IMR-90 (cell line): ENCODE measurements around the gene GNB4. TPM values are rescaled to one million over a fixed set of nuclear protein-coding genes. Genes with fewer than 3 reads are reported as not detected.

Experiments
- ATAC-seq: fragments of 200-7000 bp; cut with Tn5 transposase; 2 replicates; pipeline ENCODE4 v1.9.1; 2020; ENCODE audit warnings: low read depth, mild to moderate bottlenecking, moderate library complexity
- BruUV-seq: library from RNA; stranded (reverse); fragments of 400-500 nt; replicated peaks from 2 replicates; lab custom pipeline; 2021; lab: Mats Ljungman, UMichigan
- CTCF ChIA-PET: fragments of 300-600 bp; formaldehyde crosslinking; extraction: SDS; loops from one replicate; lab custom pipeline; 2021; ENCODE audit warnings: antibody characterized with exemption; lab: Yijun Ruan, JAX
- POLR2A ChIA-PET: fragments of 300-600 bp; sonication (Branson Sonifier 250); formaldehyde crosslinking; loops from one replicate; lab custom pipeline; 2022; ENCODE audit warnings: antibody characterized with exemption; ENCODE audit not compliant: unreplicated experiment; lab: Charles Lee
- DNase-seq: peaks from one replicate; pipeline ENCODE4 v3.0.0; 2013
- H2AFZ ChIP-seq: replicated peaks from 2 replicates; pipeline ENCODE3; 2013; ENCODE audit warnings: low read length, mild to moderate bottlenecking; ENCODE audit not compliant: poor library complexity
- H2AK5ac ChIP-seq: 2 replicates; pipeline ENCODE4 v1.6.1; 2013; ENCODE audit warnings: low read depth, low read length, inconsistent platforms
- H2AK9ac ChIP-seq: replicated peaks from 2 replicates; pipeline ENCODE3; 2013; ENCODE audit warnings: mild to moderate bottlenecking, low read depth, low read length, moderate library complexity; ENCODE audit not compliant: poor library complexity
- H2BK120ac ChIP-seq: 2 replicates; pipeline ENCODE4 v1.6.1; 2013; ENCODE audit warnings: low read depth, low read length, inconsistent platforms
- H2BK15ac ChIP-seq: 3 replicates; pipeline ENCODE4 v1.6.1; 2013; ENCODE audit warnings: low read depth, low read length, inconsistent platforms
- H2BK20ac ChIP-seq: 2 replicates; pipeline ENCODE4 v1.6.1; 2013; ENCODE audit warnings: low read depth, mild to moderate bottlenecking, inconsistent platforms, low read length, moderate library complexity
- H2BK5ac ChIP-seq: 2 replicates; pipeline ENCODE4 v1.6.1; 2013; ENCODE audit warnings: mild to moderate bottlenecking, low read depth, low read length, inconsistent platforms; ENCODE audit not compliant: poor library complexity, severe bottlenecking
- H3K14ac ChIP-seq: replicated peaks from 2 replicates; pipeline ENCODE4 v1.6.1; 2013; ENCODE audit warnings: low read depth, low read length, inconsistent platforms
- H3K18ac ChIP-seq: 2 replicates; pipeline ENCODE4 v1.6.1; 2013; ENCODE audit warnings: low read depth, low read length, control low read depth
- H3K23ac ChIP-seq: 2 replicates; pipeline ENCODE4 v1.6.1; 2013; ENCODE audit warnings: low read depth, low read length, inconsistent platforms
- H3K27ac ChIP-seq: 2 replicates; pipeline ENCODE4 v1.5.1; 2013; ENCODE audit warnings: mild to moderate bottlenecking, control low read depth, low read length; ENCODE audit not compliant: insufficient read depth
- H3K27me3 ChIP-seq: 2 replicates; pipeline ENCODE4 v1.6.1; 2013; ENCODE audit warnings: low read length; ENCODE audit not compliant: control insufficient read depth, insufficient read depth
- H3K36me3 ChIP-seq: 2 replicates; pipeline ENCODE4 v1.6.1; 2013; ENCODE audit warnings: low read length, mixed read lengths; ENCODE audit not compliant: control insufficient read depth, insufficient read depth
- H3K4ac ChIP-seq: 2 replicates; pipeline ENCODE4 v1.6.1; 2013; ENCODE audit warnings: low read depth, low read length, inconsistent platforms
- H3K4me1 ChIP-seq: 2 replicates; pipeline ENCODE4 v1.6.1; 2013; ENCODE audit warnings: low read length, mixed read lengths; ENCODE audit not compliant: control insufficient read depth, insufficient read depth
- H3K4me2 ChIP-seq: 2 replicates; pipeline ENCODE4 v1.6.1; 2013; ENCODE audit warnings: low read depth, mild to moderate bottlenecking, control low read depth, low read length, moderate library complexity
- H3K4me3 ChIP-seq: 2 replicates; pipeline ENCODE4 v1.5.1; 2013; ENCODE audit warnings: low read depth, mild to moderate bottlenecking, control low read depth, low read length, moderate library complexity; ENCODE audit not compliant: insufficient read depth
- H3K56ac ChIP-seq: 2 replicates; pipeline ENCODE4 v1.6.1; 2013; ENCODE audit warnings: low read length, inconsistent platforms; ENCODE audit not compliant: insufficient read depth; ENCODE audit errors: extremely low read depth
- H3K79me1 ChIP-seq, 2 experiments: 2 replicates each; pipeline ENCODE4 v1.6.1; 2013; ENCODE audit warnings: low read length in 2 of 2, inconsistent platforms in 1 of 2, low read depth in 1 of 2
- H3K9ac ChIP-seq: 2 replicates; pipeline ENCODE4 v1.6.1; 2013; ENCODE audit warnings: low read depth, low read length, control low read depth
- H3K9me1 ChIP-seq: 2 replicates; pipeline ENCODE4 v1.6.1; 2013; ENCODE audit warnings: low read length, inconsistent platforms; ENCODE audit not compliant: insufficient read depth
- H3K9me3 ChIP-seq: 2 replicates; pipeline ENCODE4 v1.6.1; 2013; ENCODE audit warnings: low read length; ENCODE audit not compliant: control insufficient read depth, insufficient read depth
- H4K20me1 ChIP-seq: 2 replicates; pipeline ENCODE4 v1.6.1; 2013; ENCODE audit warnings: low read length, inconsistent platforms; ENCODE audit not compliant: insufficient read depth
- H4K5ac ChIP-seq: 2 replicates; pipeline ENCODE4 v1.6.1; 2013; ENCODE audit warnings: mild to moderate bottlenecking, low read depth, low read length, control low read depth
- H4K8ac ChIP-seq, 2 experiments: 2 replicates each; pipeline ENCODE4 v1.6.1; 2013; ENCODE audit warnings: low read depth in 2 of 2, low read length in 2 of 2, control low read depth in 1 of 2, inconsistent platforms in 1 of 2
- H4K91ac ChIP-seq: 2 replicates; pipeline ENCODE4 v1.6.1; 2013; ENCODE audit warnings: low read depth, low read length, inconsistent platforms; ENCODE audit not compliant: insufficient read depth
- BHLHE40 ChIP-seq: fragments of 150-350 bp; IDR thresholded peaks from 2 replicates; pipeline ENCODE4 v1.6.1; 2016; ENCODE audit warnings: mild to moderate bottlenecking, low read depth, low read length
- CEBPB ChIP-seq: IDR thresholded peaks from 2 replicates; pipeline ENCODE4 v1.6.1; 2012; ENCODE audit warnings: low read depth, low read length, improper control_type of control experiment
- CHD1 ChIP-seq: IDR thresholded peaks from 2 replicates; pipeline ENCODE4 v1.6.1; 2012; ENCODE audit warnings: low read depth, low read length, improper control_type of control experiment
- CTCF ChIP-seq: conservative IDR thresholded peaks from 2 replicates; pipeline ENCODE4 v1.5.1; 2012; ENCODE audit warnings: mild to moderate bottlenecking, low read depth, low read length, improper control_type of control experiment
- ELK1 ChIP-seq: fragments of 150-350 bp; IDR thresholded peaks from 2 replicates; pipeline ENCODE4 v1.6.1; 2016; ENCODE audit warnings: low read depth, mild to moderate bottlenecking, low read length, moderate library complexity, borderline replicate concordance
- FOS ChIP-seq: fragments of 150-350 bp; IDR thresholded peaks from 2 replicates; pipeline ENCODE4 v1.6.1; 2016; ENCODE audit warnings: low read depth, low read length
- MAFK ChIP-seq: IDR thresholded peaks from 2 replicates; pipeline ENCODE4 v1.6.1; 2012; ENCODE audit warnings: low read depth, low read length, improper control_type of control experiment
- MAZ ChIP-seq: IDR thresholded peaks from 2 replicates; pipeline ENCODE4 v1.6.1; 2012; ENCODE audit warnings: low read depth, mild to moderate bottlenecking, low read length, improper control_type of control experiment, moderate library complexity, borderline replicate concordance
- MXI1 ChIP-seq: IDR thresholded peaks from 2 replicates; pipeline ENCODE4 v1.6.1; 2012; ENCODE audit warnings: low read depth, mild to moderate bottlenecking, low read length, moderate library complexity, borderline replicate concordance
- NFE2L2 ChIP-seq: fragments of 150-350 bp; IDR thresholded peaks from 2 replicates; pipeline ENCODE4 v1.6.1; 2016; ENCODE audit warnings: low read depth, mild to moderate bottlenecking, low read length
- POLR2A ChIP-seq: IDR thresholded peaks from 2 replicates; pipeline ENCODE4 v1.6.1; 2012; ENCODE audit warnings: mild to moderate bottlenecking, low read depth, low read length
- RAD21 ChIP-seq: IDR thresholded peaks from 2 replicates; pipeline ENCODE4 v1.6.1; 2012; ENCODE audit warnings: low read length, improper control_type of control experiment
- RCOR1 ChIP-seq: IDR thresholded peaks from 2 replicates; pipeline ENCODE4 v1.6.1; 2012; ENCODE audit warnings: mild to moderate bottlenecking, low read length, improper control_type of control experiment; ENCODE audit not compliant: insufficient replicate concordance
- RFX5 ChIP-seq: IDR thresholded peaks from 2 replicates; pipeline ENCODE4 v1.8.0; 2012; ENCODE audit warnings: low read depth, mild to moderate bottlenecking, low read length, moderate library complexity
- SMC3 ChIP-seq: fragments of 150-350 bp; IDR thresholded peaks from 2 replicates; pipeline ENCODE4 v1.6.1; 2016; ENCODE audit warnings: low read depth, mild to moderate bottlenecking, antibody characterized with exemption, low read length, moderate library complexity
- USF2 ChIP-seq: fragments of 150-350 bp; IDR thresholded peaks from 2 replicates; pipeline ENCODE4 v1.6.1; 2017; ENCODE audit warnings: mild to moderate bottlenecking, antibody characterized with exemption, low read length, low read depth
- dilution Hi-C: fragments of 300-500 bp; cut with HindIII; formaldehyde crosslinking; loops from one replicate; pipeline ENCODE4 v1.14.3; 2018; ENCODE audit warnings: low sequenced_read_pairs; ENCODE audit not compliant: unreplicated experiment
- in situ Hi-C: fragments of 300-500 bp; cut with MboI; formaldehyde crosslinking; loops from 3 replicates; pipeline ENCODE4 v1.14.3; 2019; ENCODE audit warnings: low sequenced_read_pairs, inconsistent platforms, mixed read lengths
- intact Hi-C: fragments of 100-400 bp; cut with micrococcal nuclease; formaldehyde crosslinking; loops from 2 replicates; pipeline ENCODE4 v1.10.0; 2022
- polyA plus RNA-seq, 3 experiments: library from polyadenylated mRNA; depleted of rRNA; stranded (reverse); fragments of >200 nt; gene quantifications; 2 replicates each; pipeline ENCODE4 v1.2.3, GENCODE V29; 2012; ENCODE audit warnings: low replicate concordance in 1 of 3
- total RNA-seq: library from RNA; depleted of rRNA; stranded (reverse); fragments of >200 nt; gene quantifications from 2 replicates; pipeline ENCODE4 v1.2.3, GENCODE V29; 2012

The GNB4 gene
- total and polyA plus RNA-seq, 2 of the 4 experiments (the other 2 are of a cell fraction), result 22.1 to 112 TPM

- no peak overlapping the region for H2AK9ac ChIP-seq
- no peak overlapping the region for H2AK5ac ChIP-seq
- H3K36me3 ChIP-seq, result no peaks in the 10 kb centered on the region
- DNase-seq, result no peak
- H3K27ac ChIP-seq, result no peak overlapping the region
- H3K4me2 ChIP-seq, result no peak overlapping the region
- no peak overlapping the region for H2BK15ac ChIP-seq
- H2BK120ac ChIP-seq, result no peak overlapping the region
- no peak overlapping the region for H3K4ac ChIP-seq
- no peaks in the 10 kb centered on the region for H3K4me1 ChIP-seq
- CTCF ChIA-PET, result no interaction called here
- H3K79me1 ChIP-seq, result no peaks in the 10 kb centered on the region
- ATAC-seq, result no peak
- H2BK5ac ChIP-seq, result no peak overlapping the region
- no peaks in the 10 kb centered on the region for H4K20me1 ChIP-seq
- no peak overlapping the region for H3K4me3 ChIP-seq
- H2BK20ac ChIP-seq, result no peak overlapping the region
- no peaks in the 10 kb centered on the region for H3K9me1 ChIP-seq
- dilution Hi-C loops, result no loop called here
- intact Hi-C loops, result no loop called here
- in situ Hi-C loops, result no loop called here
- H3K14ac ChIP-seq, result no peak overlapping the region
- TF ChIP-seq USF2, result no peak
- TF ChIP-seq RCOR1, result no peak
- TF ChIP-seq MXI1, result no peak
- no peak for TF ChIP-seq POLR2A
- TF ChIP-seq SMC3, result no peak
- no peak for TF ChIP-seq CHD1
- no peak for TF ChIP-seq BHLHE40
- no peak for TF ChIP-seq CEBPB
- no peak for TF ChIP-seq NFE2L2
- TF ChIP-seq ELK1, result no peak
- no peak for TF ChIP-seq MAZ
- no peak for TF ChIP-seq CTCF
- TF ChIP-seq FOS, result no peak
- no peak for TF ChIP-seq RFX5
- TF ChIP-seq MAFK, result no peak
- TF ChIP-seq RAD21, result no peak
- H3K56ac ChIP-seq, result no peak overlapping the region
- no peak overlapping the region for H4K91ac ChIP-seq
- no peak overlapping the region for H4K5ac ChIP-seq
- no peak overlapping the region for H3K18ac ChIP-seq
- H2AFZ ChIP-seq, result no peak overlapping the region
- no peak overlapping the region for H3K23ac ChIP-seq
- BruUV-seq, result no TSS peak
- H3K27me3 ChIP-seq, result no peaks in the 10 kb centered on the region
- peaks cover 21% of the 10 kb centered on the region for H3K9me3 ChIP-seq
- no peak overlapping the region for H4K8ac ChIP-seq
- no peak overlapping the region for H3K9ac ChIP-seq
- POLR2A ChIA-PET, result no interaction called here
These were observed 42.0 kb upstream of the GNB4 start for GRCh38 chr3:179493260-179493659.
